GM13976 (cell line): ENCODE data around the gene TMC3.

Experiments used
- DNase-seq: peaks from one replicate; pipeline ENCODE4 v3.0.0; 2012; ENCODE audit warnings: low spot score
- CTCF ChIP-seq: IDR thresholded peaks from 2 replicates; pipeline ENCODE4 v1.5.1; 2012; ENCODE audit warnings: borderline replicate concordance, mild to moderate bottlenecking; ENCODE audit not compliant: insufficient read depth; ENCODE audit errors: extremely low read depth, missing control alignments, control extremely low read depth
- in situ Hi-C: fragments of 300-500 bp; cut with MboI; formaldehyde crosslinking; loops from one replicate; pipeline ENCODE4 v1.12.0; 2022; ENCODE audit warnings: low sequenced_read_pairs, mixed read lengths, inconsistent platforms; ENCODE audit not compliant: unreplicated experiment

TMC3 gene

GRCh38 chr15:81313686-81314085 lies 60.3 kb downstream of the TMC3 start:
- TF ChIP-seq CTCF = no peak
- in situ Hi-C loops = no loop called here
- no peak for DNase-seq

- DNase-seq = no peak
- no peak for TF ChIP-seq CTCF
- in situ Hi-C loops = no loop called here
Measured at GRCh38 chr15:81312790-81313543, 61.0 kb downstream of the TMC3 start.

- in situ Hi-C loops = no loop called here
- DNase-seq = no peak
Measured at GRCh38 chr15:81311752-81312464, 62.1 kb downstream of the TMC3 start.

GRCh38 chr15:81310480-81310879 lies 63.5 kb downstream of the TMC3 start:
- no peak for TF ChIP-seq CTCF
- no peak for DNase-seq
- in situ Hi-C loops = no loop called here

More at GRCh38 chr15:81311752-81312464, 62.1 kb downstream of the TMC3 start:
- TF ChIP-seq CTCF = no peak

GRCh38 chr15:81309647-81310450 lies 64.2 kb downstream of the TMC3 start:
- in situ Hi-C loops = no loop called here
- TF ChIP-seq CTCF = no peak
- DNase-seq = no peak

GRCh38 chr15:81308260-81308659 lies 65.8 kb downstream of the TMC3 start:
- in situ Hi-C loops = no loop called here
- no peak for DNase-seq
- no peak for TF ChIP-seq CTCF
